GM12801 (cell line): ENCODE results near the gene AARS2.

ENCODE experiments used
- CTCF ChIP-seq: IDR thresholded peaks from one replicate; pipeline ENCODE4 v1.5.1; 2011; ENCODE audit warnings: control low read depth; ENCODE audit not compliant: insufficient read length; ENCODE audit errors: extremely low read depth

AARS2 gene

GRCh38 chr6:44271406-44271723, 41.8 kb downstream of the AARS2 start:
- no peak for TF ChIP-seq CTCF

- no peak for TF ChIP-seq CTCF
Measured at GRCh38 chr6:44270526-44271405, 42.4 kb downstream of the AARS2 start.

- TF ChIP-seq CTCF: no peak
Measured at GRCh38 chr6:44269921-44270525, 43.1 kb downstream of the AARS2 start, which contains the start of gene TMEM151B. TMEM151B (plus strand) TSS chr6:44270450; CDS start chr6:44270743, 293 bp downstream.

- no peak for TF ChIP-seq CTCF
Measured at GRCh38 chr6:44269178-44269920, 43.8 kb downstream of the AARS2 start.

- peak; percentile 71 for TF ChIP-seq CTCF
Measured at GRCh38 chr6:44268095-44268628, 45.0 kb downstream of the AARS2 start.

GRCh38 chr6:44267252-44267651, 45.9 kb downstream of the AARS2 start:
- no peak for TF ChIP-seq CTCF

GRCh38 chr6:44266347-44266746, 46.8 kb downstream of the AARS2 start:
- TF ChIP-seq CTCF: no peak
